ENCODE data around the gene CCHCR1.
A peak's percentile ranks its signal among the peaks of the same experiment; 100 is the strongest.

The CCHCR1 gene

DNA sequence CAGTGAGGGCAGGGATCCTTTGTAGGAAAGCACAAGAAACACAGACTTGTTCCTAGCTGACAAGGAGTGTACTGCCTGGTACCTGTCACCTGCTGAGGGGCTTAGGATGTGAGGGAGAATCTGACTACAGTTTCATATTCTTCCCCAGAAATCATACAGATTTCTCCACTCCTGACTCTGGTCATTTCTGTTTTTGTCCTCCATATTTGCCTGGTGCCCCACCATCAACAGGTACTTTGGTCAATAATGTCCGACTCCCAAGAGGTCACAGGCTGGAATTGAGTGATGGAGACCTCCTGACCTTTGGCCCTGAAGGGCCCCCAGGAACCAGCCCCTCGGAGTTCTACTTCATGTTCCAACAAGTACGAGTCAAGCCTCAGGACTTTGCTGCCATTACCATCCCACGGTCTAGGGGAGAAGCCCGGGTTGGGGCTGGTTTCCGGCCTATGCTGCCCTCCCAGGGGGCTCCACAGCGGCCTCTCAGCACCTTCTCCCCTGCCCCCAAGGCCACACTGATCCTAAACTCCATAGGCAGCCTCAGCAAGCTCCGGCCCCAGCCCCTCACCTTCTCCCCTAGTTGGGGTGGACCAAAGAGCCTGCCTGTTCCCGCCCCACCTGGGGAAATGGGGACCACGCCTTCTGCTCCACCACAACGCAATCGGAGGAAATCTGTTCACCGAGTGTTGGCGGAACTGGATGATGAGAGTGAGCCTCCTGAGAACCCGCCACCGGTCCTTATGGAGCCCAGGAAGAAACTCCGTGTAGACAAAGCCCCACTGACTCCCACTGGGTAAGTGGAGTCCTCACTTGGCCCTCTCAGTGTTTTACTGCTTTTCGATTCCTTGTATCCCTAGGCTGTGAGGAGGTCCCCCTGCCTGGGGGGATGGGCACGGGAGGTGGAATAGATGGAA lies 3.9 kb upstream of the CCHCR1 start:
- no peak for DNase-seq

DNA sequence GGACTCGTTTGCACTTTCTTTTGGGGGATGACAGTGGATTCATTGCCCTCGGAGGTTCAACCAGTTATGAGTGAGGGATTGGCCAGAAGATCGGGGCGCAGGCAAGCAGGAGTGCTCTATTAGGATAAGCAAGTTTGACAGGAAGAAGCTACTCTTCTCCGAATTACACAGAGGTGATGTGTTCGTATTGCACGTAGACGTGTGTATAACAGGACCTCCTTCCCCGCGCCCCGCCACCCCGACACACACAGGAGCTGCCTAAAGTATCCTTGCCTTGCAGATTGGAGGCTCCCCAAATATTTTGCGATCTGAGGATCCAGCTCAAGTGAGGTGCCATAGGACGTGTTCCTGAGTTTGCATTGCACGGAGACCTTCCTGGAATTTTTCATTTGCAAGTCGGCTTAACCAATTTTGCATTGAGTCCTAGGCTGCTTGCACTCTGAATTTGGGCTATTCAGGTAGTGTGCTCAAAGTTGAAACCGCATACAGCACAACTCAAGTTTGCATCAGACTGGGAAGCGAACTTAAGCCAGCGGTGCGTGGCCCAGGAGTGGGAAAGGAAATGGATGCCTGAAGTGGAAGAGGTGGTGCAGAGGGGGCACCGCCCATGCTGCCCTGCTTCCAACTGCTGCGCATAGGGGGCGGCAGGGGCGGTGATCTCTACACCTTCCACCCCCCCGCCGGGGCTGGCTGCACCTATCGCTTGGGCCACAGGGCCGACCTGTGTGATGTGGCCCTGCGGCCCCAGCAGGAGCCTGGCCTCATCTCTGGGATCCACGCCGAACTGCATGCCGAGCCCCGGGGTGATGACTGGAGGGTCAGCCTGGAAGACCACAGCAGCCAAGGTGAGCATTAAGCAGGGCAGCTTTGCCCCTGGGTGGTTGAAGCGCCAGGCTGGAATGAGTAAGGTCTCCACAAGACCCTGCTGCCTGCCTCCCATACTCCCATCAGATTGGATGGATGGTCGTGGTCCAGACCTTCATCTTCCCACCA lies 1.6 kb upstream of the CCHCR1 start:
- no peak for DNase-seq

DNA sequence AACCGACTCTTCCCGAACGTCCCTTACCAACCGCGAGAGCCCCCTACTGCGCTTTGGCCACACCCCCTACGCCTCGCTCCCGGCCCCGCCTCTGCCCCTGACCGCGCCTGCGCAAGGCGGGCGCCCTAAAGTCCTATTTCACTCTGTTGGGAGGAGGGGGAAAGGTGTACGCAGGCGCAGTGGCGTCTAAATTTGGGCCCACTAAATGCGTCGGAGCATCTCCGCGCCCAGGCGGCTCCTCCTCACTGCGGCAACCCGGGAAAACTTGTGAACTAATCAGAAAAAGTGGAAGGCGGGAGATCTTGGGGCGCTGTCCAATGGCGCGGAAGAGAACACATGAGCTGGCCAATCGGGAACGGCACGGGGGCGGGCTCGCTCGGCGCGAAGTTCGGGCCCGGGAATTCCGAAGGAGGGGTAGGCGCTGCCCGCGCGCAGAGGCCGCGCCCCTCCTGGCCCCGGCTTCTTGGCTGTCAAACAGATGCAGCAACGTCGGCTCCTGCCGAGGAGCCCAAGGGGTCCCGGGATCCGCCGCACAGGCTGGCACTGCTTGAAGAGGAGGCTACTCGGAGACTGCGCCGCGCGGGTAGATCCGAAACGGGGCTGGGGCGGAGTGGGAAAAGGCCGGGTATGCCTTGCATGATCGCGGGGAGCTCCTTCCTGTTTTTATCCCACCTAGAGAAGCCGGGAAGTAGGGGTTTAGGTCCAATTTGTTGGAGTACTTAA lies 699 bp upstream of the CCHCR1 start, which contains the start of gene TCF19:
TCF19 (plus strand) TSS at position 450 of the 723 bp plus-strand sequence. CDS start 881 bp downstream, outside the sequence.
- DNase-seq, result peak; percentile 98

DNA sequence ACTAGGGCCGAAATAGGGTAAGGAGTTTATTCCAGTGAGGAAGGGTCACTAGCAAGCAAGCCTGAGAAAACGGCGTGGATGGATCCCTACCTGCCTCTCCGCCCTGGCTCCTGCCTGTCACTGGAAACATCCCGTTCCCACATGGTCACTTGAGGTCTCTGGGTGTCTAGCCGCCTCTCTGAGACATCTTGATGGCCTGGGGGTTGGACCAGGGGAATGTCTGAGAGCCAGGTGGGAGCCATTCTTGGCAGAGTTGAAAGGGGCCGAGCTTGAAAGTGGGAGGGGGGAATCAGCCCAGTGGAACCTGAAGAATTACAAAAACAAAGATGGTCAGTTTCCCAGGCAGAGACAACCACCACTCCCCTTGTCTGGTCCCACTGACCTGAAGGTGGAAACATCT lies 961 bp downstream of the CCHCR1 start:
- DNase-seq, result no peak

DNA sequence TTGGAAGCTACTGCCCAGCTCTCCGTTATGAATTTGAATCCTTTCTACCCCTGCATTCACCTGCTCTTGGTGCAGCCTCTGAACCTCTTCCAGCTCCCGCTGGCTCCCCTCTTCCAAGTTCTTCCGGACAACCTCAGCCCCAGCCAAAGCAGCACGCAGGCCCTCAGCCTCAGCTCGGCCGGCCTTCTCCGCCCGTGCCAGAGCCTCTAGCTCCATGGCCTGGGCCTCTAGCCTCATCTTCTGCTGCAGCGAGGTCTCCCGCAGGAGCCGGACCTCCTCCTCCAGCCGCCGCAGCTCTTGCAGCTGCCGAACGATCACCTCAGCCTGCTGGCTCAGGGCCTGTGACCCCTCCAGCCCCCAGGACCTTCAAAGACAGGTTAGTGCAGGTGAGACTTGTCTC lies 3.2 kb downstream of the CCHCR1 start:
- no peak for DNase-seq

DNA sequence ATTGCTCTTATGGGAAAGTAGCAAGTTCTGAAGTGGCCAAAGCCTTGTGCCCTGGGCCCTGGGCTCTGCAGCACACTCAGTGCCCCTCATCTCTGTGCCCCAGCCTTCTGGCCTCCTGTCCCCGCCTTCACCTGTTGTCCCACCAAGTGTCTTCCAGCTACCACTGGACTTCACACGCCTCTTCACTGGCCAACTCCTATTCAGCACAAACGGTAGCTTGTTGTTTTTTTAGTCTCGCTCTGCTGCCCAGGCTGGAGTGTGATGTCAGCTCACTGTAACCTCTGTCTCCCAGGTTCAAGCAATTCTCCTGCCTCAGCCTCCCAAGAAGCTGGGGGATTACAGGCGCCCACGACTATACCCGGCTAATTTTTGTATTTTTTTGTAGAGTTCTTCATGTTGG lies 4.8 kb downstream of the CCHCR1 start:
- no peak for DNase-seq

DNA sequence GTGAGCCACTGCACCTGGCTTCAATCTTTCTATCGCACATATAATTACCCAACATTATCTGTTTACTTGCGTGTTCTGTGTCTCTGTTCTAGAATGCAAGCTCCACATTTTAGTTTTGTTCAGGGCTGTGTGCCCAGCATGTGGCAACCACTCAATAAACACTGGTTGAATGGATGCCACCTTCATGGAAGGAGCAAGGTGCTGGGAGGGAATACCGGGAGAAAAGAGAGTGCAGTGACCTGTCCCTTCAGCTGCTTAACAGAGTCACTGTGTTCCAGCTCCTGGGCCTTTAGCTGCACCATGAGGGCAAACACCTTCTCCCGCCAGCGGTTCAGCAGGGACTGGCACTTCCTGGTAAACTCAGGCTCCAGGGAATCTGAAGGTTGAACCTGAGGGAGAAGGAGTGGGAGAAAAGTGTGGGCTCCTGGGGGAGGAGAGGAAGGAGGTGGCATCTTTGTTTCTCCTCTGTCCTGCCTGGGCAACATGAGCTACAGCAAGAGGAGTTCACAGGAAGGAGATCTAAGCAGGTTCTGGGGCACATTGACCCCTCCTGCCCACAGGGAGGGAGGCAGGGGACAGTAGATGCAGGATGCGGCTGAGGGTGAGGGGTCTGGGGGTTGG lies 7.7 kb downstream of the CCHCR1 start:
- DNase-seq, result no peak

DNA sequence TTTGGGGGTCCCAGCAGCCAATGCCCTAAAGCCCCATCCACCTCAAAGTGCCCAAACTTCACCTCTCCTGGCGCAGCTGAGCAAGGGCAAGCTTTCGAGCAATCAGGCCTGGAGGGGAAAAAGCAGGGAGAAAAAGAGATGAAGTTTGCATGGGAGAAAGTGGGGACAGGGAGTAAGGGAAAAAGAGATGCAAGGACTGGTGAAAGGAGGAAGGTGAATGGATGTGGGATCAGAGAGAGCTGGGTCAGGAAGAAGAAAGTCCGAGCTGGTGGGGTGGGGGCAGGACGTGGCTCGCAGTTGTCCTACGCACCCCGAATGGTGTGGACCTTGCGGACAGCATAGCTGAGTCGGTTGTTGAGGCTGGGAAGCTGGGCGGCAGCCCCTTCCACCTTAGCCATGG lies 12.2 kb downstream of the CCHCR1 start:
- no peak for DNase-seq

DNA sequence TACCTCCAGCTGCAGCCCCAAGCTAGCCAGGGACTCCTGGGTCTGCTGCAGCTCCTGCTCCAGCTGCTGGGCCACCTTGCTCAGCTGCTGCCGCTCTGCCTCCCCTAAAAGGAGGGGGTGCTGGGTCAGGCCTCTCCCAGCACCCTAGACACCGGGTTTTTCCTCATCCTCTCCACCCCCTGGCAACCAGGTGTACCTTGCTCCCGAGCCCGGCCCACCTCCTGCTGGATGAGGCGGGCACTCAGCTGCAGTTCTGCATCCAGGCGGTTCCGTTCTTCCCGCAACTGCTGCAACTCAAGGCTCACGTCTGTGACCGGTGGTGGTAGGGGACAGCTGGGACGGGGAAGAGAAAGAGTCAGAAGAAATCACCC lies 12.6 kb downstream of the CCHCR1 start:
- no peak for DNase-seq

DNA sequence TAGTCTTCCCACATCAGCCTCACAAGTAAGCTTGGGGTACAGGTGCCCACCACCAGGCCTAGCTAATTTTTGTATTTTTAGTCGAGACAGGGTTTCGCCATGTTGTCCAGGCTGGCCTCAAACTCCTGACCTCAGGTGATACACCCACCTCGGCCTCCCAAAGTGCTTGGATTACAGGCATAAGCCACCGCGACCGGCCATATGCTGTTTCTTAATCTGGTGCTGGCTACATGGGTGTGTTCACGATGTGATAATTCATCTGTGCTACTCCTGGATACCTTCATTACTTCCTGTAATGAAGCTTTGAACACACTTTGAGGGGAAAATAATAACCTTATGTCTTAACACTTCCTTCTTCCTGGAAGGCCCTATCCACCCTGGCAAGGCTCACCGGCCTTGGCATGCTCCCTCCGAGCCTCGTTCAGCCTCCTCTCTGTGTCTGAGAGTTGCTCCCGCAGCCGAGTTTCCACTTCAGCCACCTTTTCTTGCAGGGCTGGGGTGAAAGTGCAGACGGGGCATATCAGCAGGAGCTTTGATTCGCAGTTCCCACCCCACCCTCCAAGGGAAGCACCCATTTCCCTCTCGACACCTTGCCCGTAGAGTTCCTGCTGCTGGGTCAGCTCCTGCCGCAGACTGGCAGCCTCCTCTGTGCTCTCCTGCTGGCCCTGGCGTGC lies 13.2 kb downstream of the CCHCR1 start:
- no peak for DNase-seq

DNA sequence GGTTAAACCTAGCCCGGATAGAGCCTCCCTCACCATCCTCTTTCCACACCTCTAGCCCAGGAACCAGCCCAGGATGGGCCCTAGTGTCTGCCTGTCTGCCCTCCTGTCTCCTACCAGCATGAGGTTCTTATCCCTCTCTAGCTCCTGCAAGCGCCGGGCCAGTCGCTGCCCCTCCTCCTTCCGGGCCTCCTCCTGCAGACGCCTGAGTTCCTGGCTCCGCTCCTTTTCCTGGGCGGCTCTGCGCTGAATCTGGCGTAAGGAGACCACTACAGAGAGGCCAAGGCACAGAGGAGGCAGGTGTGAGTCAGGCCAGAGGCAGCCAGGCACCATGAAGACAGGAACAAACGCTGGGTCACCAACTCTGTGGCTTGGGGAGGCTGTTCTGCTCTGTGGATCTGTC lies 14.5 kb downstream of the CCHCR1 start:
- no peak for DNase-seq

DNA sequence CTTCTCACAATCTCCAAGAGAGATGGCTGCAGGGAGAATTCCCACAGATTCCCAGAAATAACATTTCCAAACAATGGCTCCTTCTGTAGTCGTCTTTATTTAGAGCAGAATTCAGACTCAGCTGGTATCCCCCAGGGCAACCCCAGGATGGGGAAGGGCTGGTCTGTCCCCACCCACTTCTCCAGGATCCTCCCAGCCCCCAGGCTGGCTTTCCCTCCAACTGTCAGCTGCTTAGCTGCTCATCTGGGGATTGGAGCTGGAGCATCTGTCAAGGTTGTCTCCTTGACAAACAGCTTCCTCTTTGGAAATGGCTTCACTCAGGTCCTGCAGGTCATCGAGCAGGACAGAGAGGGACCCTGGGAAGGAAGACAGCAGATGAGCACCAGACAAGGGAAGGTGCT lies 15.2 kb downstream of the CCHCR1 start:
- no peak for DNase-seq

DNA sequence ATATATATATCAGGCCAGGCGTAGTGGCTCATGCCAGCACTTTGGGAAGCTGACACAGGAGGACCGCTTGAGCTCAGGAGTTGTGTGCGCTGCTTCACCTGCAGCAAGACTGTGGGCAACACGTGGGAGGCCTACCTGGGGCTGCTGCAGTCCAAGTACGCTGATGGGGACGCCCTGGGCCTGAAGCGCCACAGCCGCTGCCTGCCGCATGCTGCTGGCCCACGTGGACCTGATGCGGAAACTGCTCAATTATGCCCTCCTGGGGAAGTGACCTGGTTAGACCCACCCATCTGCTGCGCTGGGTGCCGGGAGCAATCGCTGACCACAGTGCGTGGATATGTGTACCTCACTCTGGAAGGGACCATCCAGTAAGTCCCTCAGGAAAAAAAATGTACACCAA lies 17.0 kb downstream of the CCHCR1 start:
- DNase-seq, result no peak

DNA sequence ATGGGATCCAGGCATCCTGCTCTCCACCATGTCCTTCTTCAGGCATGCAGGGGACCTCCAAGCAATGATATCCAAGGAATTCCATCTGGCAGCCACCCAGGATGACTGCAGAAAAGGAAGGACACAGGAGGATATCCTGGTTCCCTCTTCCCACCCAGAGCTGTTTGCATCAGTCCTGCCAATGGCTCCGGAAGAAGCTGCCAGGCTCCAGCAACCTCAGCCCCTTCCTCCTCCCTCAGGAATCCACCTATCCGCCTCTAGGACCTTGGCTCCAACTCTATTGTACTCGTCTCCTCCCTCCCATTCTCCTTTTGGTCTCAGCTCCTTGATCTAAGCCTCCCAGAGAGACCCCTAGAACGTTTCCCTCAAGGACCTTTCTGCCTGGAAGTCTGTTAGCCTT lies 18.0 kb downstream of the CCHCR1 start:
- no peak for DNase-seq

DNA sequence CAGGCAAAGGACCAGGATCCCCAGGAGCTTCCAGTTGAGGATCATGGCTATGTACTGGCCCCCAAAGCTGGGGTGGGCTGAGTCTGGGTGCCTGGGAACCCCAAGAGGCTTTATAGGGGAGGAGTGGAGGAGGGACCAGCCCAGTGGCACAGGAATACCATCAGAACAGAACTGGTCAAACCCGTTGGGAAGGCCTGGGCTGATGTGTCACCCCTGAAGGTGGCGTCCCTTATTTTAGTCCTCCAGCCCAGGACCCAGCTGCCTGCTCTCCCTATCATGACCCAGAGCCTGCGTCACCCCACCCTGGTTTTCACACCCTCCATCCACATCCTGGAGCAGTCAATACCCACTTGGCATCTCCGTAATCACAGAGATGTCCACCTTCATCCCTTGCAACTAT lies 18.6 kb downstream of the CCHCR1 start, which contains the start of gene PSORS1C2:
PSORS1C2 (minus strand) TSS at position 85 of the 400 bp plus-strand sequence; CDS start at position 45, 40 bp downstream.
- no peak for DNase-seq

DNA sequence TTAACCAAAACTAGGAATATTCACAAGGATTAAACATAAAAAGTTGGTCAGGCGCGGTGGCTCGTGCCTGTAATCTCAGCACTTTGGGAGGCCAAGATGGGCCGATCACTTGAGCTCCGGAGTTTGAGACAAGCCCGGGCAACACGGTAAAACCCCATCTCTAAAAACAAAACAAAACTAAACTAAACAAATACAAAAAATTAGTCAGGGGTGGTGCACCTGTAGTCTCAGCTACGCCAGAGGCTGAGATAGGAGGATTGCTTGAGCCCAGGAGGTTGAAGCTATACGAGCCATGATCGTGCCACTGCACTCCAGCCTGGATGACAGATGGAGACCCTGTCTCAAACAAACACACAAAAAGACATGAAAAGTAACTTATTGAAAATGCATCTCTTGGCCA lies 21.9 kb downstream of the CCHCR1 start:
- DNase-seq, result no peak

DNA sequence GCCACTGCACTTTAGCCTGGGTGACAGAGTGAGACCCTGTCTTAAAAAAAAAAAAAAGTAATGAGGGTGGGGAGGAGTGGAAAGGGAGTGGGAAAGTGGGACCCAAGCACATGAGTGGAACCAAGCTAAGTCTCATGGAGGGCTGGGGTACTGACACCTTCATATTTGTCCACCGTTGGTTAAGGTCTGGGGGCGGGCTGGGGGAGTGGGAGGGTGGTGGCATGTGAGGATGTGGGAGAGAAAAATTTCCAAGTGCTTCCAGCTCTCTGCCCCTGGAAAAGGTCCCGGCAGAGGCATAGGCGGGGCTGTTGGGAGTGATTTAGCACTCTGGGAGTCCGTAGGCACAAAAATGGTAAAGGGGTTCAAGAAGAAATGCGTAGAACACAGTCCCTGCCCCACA lies 24.8 kb downstream of the CCHCR1 start:
- no peak for DNase-seq

DNA sequence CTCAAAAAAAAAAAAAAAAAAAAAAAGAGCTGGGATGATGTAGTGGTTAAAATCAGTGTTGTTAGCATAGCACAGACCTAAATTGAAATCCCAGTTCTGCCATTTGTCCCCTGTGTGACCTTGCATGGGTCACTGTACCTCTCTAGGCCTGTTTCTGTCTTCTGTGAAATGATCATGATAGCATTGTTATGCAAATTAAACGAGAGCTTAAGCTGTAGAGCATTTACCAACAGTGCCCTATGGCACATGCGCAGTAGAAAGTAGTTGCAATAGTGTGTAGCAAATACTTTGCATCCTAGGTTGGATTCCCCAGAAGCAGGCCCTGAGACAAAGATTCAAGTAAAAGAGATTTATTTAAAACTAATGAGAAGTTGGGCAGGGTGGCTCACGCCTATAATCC lies 26.0 kb downstream of the CCHCR1 start:
- DNase-seq, result no peak

DNA sequence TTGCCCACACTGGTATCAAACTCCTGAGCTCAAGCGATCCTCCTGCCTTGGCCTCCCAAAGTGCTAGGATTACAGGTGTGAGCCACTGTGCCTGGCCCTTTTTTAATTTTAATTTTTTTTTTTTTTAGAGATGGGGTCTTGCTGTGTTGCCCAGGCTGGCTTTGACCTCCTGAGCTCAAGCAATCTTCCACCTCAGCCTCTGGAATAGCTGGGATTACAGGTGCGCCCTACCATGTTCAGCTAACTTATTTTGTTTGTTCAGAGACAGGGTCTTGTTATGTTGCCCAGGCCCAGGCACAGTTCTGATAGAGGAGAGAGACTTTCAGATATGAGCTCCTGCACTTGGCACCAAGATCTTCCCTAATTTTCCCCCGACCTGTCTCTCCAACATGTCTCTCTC lies 26.9 kb downstream of the CCHCR1 start:
- DNase-seq, result no peak

DNA sequence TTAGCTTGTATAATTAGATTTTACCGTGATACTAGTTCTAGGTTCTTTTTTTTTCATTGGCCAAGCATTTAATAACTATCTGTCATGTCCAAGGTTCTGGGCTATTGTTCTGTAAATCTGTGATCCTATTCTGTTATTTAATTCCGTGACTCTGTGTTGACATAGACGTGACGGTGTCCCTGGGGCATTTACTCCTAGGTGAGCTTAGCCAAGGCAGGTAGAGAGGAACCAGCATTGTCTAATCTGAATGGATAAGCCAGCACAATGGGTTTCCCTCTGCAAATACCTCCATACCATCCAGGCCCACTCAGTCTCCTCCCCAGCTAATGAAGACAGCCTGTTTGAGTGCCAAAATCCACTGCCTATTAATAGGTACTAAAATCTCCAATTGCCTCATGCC lies 28.5 kb downstream of the CCHCR1 start:
- DNase-seq, result no peak

DNA sequence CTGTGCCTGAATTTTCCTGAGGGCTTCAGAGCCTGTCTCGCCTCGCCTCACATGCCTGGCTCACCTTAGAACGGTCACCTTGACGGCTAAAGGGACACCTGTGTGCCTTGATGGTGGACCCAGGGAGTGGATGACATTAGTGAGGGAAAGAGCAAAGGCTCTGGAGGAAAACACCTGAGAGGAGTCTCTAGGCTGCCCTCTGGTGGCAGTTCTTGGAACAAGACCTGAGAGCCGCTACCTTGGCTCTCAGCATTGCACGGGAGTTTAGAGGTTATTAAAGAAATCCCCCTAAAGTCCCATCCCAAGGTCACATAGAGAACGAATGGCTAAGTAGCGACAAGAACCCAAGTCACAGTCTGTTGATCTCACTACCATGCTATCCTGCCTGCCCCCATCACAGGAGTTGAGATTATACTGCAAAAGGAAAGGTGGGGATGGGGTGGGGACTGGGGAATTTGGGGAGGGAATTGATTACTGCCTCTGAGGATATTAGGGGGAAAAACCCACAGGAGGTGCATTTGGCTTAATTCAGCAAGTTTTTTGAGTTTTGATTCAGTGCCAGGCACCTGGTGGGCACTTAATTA lies 29.4 kb downstream of the CCHCR1 start:
- peak; percentile 77 for DNase-seq

All from T-helper 9 cell (primary cell).